HepG2 (cell line): Measurements from ENCODE around the gene PRR15L.

Experiments
- BRCA1 ChIP-seq: sonication (generic); formaldehyde crosslinking; IDR thresholded peaks from 2 replicates; pipeline ENCODE4 v1.4.0; 2020; ENCODE audit warnings: missing genetic modification reagents
- HDAC2 ChIP-seq: sonication (generic); formaldehyde crosslinking; IDR thresholded peaks from 2 replicates; pipeline ENCODE4 v1.4.0; 2020; ENCODE audit warnings: missing genetic modification reagents
- JUND ChIP-seq: sonication (generic); formaldehyde crosslinking; IDR thresholded peaks from 2 replicates; pipeline ENCODE4 v1.8.0; 2022; ENCODE audit warnings: mild to moderate bottlenecking, missing genetic modification reagents
- NFIC ChIP-seq: IDR thresholded peaks from 2 replicates; pipeline ENCODE4 v1.6.1; 2012; ENCODE audit warnings: mild to moderate bottlenecking, low read length, inconsistent platforms
- NFRKB ChIP-seq: fragments of 450-650 bp; IDR thresholded peaks from 2 replicates; pipeline ENCODE4 v1.6.1; 2017
- NR2C2 ChIP-seq: sonication (generic); formaldehyde crosslinking; IDR thresholded peaks from 2 replicates; pipeline ENCODE4 v1.4.0; 2020; ENCODE audit warnings: missing genetic modification reagents, mild to moderate bottlenecking, moderate library complexity, borderline replicate concordance
- POLR2A ChIP-seq, 2 experiments: IDR thresholded peaks; 2 replicates each; pipeline ENCODE4 v1.6.1; 2011; ENCODE audit warnings: low read depth in 2 of 2, low read length in 2 of 2, mild to moderate bottlenecking in 1 of 2, moderate library complexity in 1 of 2; ENCODE audit not compliant: insufficient read depth in 1 of 2
- PRMT3 ChIP-seq: sonication (generic); formaldehyde crosslinking; IDR thresholded peaks from 2 replicates; pipeline ENCODE4 v1.8.1; 2022; ENCODE audit warnings: low read depth, mild to moderate bottlenecking, moderate library complexity, missing genetic modification reagents, borderline replicate concordance
- RXRB ChIP-seq: IDR thresholded peaks from 2 replicates; pipeline ENCODE4 v1.6.1; 2016; ENCODE audit warnings: borderline replicate concordance, missing genetic modification reagents, missing compliant biosample characterization
- TOE1 ChIP-seq: sonication (generic); formaldehyde crosslinking; IDR thresholded peaks from 2 replicates; pipeline ENCODE4 v1.4.0; 2020; ENCODE audit warnings: mild to moderate bottlenecking, missing genetic modification reagents
- ZNF274 ChIP-seq: sonication (generic); formaldehyde crosslinking; IDR thresholded peaks from 2 replicates; pipeline ENCODE4 v1.5.1; 2020; ENCODE audit warnings: mild to moderate bottlenecking, missing genetic modification reagents
- ZNF33A ChIP-seq: sonication (generic); formaldehyde crosslinking; IDR thresholded peaks from 2 replicates; pipeline ENCODE4 v1.5.1; 2020; ENCODE audit warnings: missing genetic modification reagents, mild to moderate bottlenecking, moderate library complexity, borderline replicate concordance
- ZNF614 ChIP-seq: IDR thresholded peaks from 2 replicates; pipeline ENCODE4 v1.6.1; 2018; ENCODE audit warnings: missing biosample characterization, missing genetic modification reagents, inconsistent platforms, borderline replicate concordance
- TF ChIP-seq, protein P1 (sequence below): sonication (generic); formaldehyde crosslinking; IDR thresholded peaks from 2 replicates; pipeline ENCODE4 v1.5.0; 2020; ENCODE audit warnings: mild to moderate bottlenecking, missing genetic modification reagents, moderate library complexity

- no peak for TF ChIP-seq ZNF33A (CRISPR knock-in tag)
- no peak for TF ChIP-seq TOE1 (CRISPR knock-in tag)
- TF ChIP-seq BRCA1 (CRISPR knock-in tag): no peak
- TF ChIP-seq NR2C2 (CRISPR knock-in tag): no peak
- TF ChIP-seq ZNF614 (CRISPR knock-in tag): no peak
- no peak for TF ChIP-seq ZNF274
- TF ChIP-seq, protein P1, sequence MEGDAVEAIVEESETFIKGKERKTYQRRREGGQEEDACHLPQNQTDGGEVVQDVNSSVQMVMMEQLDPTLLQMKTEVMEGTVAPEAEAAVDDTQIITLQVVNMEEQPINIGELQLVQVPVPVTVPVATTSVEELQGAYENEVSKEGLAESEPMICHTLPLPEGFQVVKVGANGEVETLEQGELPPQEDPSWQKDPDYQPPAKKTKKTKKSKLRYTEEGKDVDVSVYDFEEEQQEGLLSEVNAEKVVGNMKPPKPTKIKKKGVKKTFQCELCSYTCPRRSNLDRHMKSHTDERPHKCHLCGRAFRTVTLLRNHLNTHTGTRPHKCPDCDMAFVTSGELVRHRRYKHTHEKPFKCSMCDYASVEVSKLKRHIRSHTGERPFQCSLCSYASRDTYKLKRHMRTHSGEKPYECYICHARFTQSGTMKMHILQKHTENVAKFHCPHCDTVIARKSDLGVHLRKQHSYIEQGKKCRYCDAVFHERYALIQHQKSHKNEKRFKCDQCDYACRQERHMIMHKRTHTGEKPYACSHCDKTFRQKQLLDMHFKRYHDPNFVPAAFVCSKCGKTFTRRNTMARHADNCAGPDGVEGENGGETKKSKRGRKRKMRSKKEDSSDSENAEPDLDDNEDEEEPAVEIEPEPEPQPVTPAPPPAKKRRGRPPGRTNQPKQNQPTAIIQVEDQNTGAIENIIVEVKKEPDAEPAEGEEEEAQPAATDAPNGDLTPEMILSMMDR (CRISPR knock-in tag): no peak
- no peak for TF ChIP-seq NFIC
- no peak for TF ChIP-seq RXRB (CRISPR knock-in tag)
- TF ChIP-seq HDAC2: no peak
- no peak for TF ChIP-seq PRMT3 (CRISPR knock-in tag)
- no peak for TF ChIP-seq JUND (CRISPR knock-in tag)
- no peak for TF ChIP-seq NFRKB
- no peak for TF ChIP-seq POLR2A (IDR thresholded peaks at IDR 0.05; ENCODE audit: insufficient read depth in 1 of 2, low read depth in 2 of 2, low read length in 2 of 2)
Observed at GRCh38 chr17:47975189-47975822, 17.6 kb upstream of the PRR15L start.
